Skin epidermis (tissue), 12 donors: ENCODE data around the gene CYLD.

Experiments used
- H3K27ac ChIP-seq, 21 experiments: fragments of 200-600 bp; sonication (generic) in 11 of 21; one replicate each; pipeline ENCODE4 v1.5.0; 2020; ENCODE audit warnings: mild to moderate bottlenecking in 3 of 21, inconsistent platforms in 2 of 21, moderate library complexity in 2 of 21
- H3K4me3 ChIP-seq, 7 experiments: fragments of 200-600 bp; sonication (generic) in 2 of 7; one replicate each; pipeline ENCODE4 v1.5.0; 2020; ENCODE audit warnings: inconsistent platforms in 2 of 7, mild to moderate bottlenecking in 2 of 7, moderate library complexity in 1 of 7

The CYLD gene

GRCh38 chr16:50809561-50809960 lies 67.7 kb downstream of the CYLD start:
- Histone ChIP-seq H3K27ac (no peak overlapping the region), H3K4me3 (no peak overlapping the region)

- no peak overlapping the region for H3K4me3 ChIP-seq
Observed at GRCh38 chr16:50810241-50810965, 68.5 kb downstream of the CYLD start.

GRCh38 chr16:50812046-50812445 lies 70.2 kb downstream of the CYLD start:
- Histone ChIP-seq H3K27ac (no peak overlapping the region), H3K4me3 (no peak overlapping the region)

More at GRCh38 chr16:50810241-50810965, 68.5 kb downstream of the CYLD start:
- no peak overlapping the region for H3K27ac ChIP-seq

DNA sequence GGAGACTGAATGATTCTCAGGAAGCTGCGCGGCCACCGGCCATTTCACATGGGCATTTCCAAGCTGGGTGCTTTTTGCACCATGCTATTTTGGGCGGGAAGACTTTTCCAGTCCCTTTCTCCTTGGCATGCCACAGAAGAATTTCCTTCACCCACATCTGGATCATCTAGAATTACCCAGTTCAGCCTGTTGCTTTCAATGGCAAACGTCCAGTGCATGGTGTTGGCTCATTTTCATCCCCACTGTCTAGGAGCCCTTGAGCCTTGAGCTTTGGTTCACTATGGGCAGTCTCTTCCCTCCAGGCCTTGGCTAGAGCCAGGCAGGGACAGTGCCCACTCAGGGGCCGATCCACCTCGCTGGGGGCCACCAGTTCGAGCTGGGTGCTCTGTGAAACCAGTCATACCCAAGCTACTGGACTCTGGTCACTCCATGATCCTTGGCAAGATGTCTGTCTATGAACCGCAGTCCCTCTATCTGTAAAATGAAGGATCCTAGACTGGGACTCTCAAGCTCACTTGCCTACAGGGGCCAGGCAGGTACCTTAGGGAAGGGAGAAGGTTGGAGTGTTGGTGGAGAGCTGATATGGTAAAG lies 71.1 kb downstream of the CYLD start:
- Histone ChIP-seq H3K4me3 (no peak overlapping the region), H3K27ac (no peak overlapping the region)

DNA sequence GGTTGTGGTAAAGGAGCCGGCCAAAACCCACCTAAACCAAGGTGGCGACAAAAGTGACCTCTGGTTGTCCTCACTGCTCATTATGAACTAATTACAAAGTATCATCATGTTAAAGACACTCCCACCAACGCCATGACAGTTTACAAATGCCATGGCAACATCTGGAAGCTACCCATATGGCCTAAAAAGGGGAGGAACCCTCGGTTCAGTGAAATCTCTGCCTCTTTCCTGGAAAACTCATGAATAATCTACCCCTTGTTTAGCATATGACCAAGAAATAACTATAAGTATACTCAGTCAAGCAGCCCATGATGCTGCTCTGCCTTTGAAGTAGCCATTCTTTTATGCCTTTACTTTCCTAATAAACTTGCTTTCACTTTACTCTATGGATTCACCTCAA lies 72.2 kb downstream of the CYLD start:
- H3K4me3 ChIP-seq = no peak overlapping the region

GRCh38 chr16:50814541-50814940 lies 72.7 kb downstream of the CYLD start:
- Histone ChIP-seq H3K4me3 (no peak overlapping the region), H3K27ac (no peak overlapping the region)

More for the DNA sequence above, 72.2 kb downstream of the CYLD start:
- no peak overlapping the region for H3K27ac ChIP-seq

DNA sequence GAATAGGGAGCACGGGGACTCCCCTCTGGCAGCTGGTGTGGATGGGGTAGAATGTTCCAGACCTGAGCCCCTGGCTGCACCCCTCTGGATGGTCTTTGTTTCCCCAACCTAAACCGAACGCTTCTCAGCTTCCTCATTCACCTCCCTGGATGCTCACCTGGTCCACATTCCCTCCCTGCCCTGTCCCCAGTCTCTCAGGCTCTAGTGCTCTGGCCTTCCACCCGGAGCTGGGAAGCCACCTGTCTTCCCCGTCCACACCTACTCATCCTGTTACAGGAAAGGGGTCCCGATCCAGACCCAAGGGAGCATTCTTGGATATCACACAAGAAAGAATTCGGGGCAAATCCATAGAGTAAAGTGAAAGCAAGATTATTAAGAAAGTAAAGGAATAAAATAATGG lies 73.5 kb downstream of the CYLD start:
- H3K27ac ChIP-seq = no peak overlapping the region
- no peak overlapping the region for H3K4me3 ChIP-seq

DNA sequence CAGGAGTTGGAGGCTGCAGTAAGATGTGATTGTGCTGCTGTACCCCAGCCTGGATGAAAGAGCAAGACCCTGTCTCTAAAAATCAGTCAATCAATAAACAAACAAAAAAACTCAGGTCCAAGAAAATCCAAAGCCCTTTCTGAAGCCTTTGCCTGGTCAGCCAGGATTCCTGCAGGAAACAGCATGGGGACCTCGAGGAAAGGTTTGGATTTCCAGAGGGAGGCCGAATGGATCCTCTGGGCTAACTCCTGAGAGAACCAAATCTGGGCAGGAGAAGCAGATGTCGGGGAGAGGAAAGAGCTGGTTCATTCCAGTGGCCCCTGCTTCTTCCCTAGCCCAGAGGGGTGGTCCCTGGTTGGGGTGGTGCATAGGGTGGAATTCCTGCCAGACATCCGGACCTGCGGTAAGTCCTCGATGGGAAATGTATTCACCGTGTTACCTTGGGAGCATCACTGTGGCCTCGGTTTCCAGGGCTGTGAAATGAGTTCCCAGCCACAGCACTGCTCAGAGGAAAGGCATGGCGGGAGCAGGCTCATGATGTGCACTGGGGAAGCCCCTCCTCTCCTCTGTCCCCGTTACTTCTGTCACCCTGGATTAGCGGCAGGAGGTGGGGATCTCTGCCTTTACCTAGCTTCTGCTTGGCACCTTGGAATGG lies 75.1 kb downstream of the CYLD start:
- no peak overlapping the region for H3K27ac ChIP-seq
- H3K4me3 ChIP-seq = no peak overlapping the region

DNA sequence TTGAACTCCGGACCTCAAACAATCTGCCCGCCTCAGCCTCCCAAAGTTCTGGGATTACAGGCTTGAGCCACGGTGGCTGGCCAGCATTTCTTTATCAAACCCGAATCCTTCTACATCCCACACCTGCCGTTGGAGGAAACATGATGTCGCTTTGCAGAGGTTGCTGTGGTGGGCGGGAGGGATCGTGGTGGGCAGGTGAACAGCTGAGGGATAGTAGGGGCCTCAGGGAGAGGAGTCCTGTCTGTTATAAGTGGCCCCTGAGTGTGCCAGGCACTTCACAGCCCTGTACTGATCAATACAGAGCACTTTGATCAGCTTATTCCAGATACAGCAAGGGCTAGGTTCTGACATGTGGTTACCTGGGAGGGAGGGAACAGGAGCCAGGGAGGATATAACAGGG lies 76.5 kb downstream of the CYLD start:
- no peak overlapping the region for H3K4me3 ChIP-seq
- H3K27ac ChIP-seq = no peak overlapping the region

GRCh38 chr16:50819706-50820105 lies 77.8 kb downstream of the CYLD start:
- no peak overlapping the region for H3K4me3 ChIP-seq
- no peak overlapping the region for H3K27ac ChIP-seq

GRCh38 chr16:50820225-50820624 lies 78.3 kb downstream of the CYLD start:
- no peak overlapping the region for H3K27ac ChIP-seq
- H3K4me3 ChIP-seq = no peak overlapping the region

GRCh38 chr16:50821586-50821985 lies 79.7 kb downstream of the CYLD start:
- H3K27ac ChIP-seq = no peak overlapping the region

DNA sequence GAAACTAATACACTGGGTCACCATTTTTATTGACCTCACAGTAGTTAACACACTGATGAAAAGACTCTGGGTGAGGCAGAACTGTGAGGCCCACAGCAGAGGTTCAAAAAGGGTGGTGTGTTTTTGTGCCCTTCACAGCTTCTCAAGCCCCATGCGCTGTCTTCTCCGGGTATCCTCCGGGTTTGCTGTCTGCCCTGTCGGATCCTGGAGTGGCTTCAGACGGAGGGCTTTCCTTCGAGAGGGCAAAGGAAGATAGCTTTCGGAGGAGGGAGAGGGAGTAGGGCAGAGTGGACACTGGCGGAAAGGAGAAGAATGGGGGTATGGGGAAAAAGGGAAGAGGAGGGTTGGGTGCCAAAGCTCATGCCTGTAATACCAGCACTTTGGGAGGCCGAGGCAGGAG lies 80.8 kb downstream of the CYLD start:
- no peak overlapping the region for H3K27ac ChIP-seq
- no peak overlapping the region for H3K4me3 ChIP-seq

More at GRCh38 chr16:50821586-50821985, 79.7 kb downstream of the CYLD start:
- no peak overlapping the region for H3K4me3 ChIP-seq

DNA sequence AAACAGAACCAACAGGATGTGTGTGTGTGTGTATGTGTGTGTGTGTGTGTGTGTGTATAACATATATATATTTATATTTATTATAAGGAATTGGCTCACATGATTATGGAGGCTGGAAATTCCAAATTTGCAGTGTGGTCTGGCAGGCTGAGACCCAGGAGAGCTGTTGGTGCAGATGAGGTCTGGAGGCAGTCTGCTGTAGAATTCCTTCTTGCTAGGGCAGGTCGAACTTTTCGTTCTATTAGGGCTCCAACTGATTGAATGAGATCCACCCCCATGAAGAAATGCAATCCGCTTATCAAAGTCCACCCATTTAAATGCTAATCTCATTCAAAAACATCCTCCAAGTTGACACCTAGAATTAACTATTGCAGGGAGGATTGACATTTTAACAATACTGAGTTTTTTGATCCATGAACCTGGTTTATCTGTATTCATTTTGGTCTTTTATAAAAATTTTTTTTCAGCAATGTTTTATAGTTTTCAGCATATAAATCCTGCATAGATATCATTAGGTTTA lies 85.0 kb downstream of the CYLD start:
- Histone ChIP-seq H3K4me3 (no peak overlapping the region), H3K27ac (no peak overlapping the region)

- no peak overlapping the region for H3K27ac ChIP-seq
- H3K4me3 ChIP-seq = no peak overlapping the region
Observed at GRCh38 chr16:50828164-50828702, 86.3 kb downstream of the CYLD start.

- no peak overlapping the region for H3K4me3 ChIP-seq
- no peak overlapping the region for H3K27ac ChIP-seq
Observed at GRCh38 chr16:50830698-50831097, 88.8 kb downstream of the CYLD start.

DNA sequence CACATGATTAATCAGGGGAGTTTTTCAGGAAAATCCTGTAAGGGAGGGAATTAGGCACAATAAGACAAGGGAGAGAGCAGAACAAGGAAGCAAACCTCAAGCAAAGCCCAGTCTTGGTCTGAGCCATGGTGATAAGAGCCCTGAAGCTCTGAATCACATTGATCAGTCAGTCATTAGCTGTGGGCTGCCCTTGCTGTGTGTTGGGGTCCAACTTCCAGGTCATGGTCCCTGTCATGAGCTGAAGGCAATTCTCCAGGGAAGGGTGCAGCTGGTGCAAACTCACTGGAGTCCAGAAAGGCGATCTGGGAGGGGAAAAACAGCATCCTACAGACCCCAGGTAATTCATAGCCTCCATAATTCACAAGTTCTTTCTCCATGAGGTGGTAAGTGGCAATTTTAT lies 89.9 kb downstream of the CYLD start:
- Histone ChIP-seq H3K4me3 (no peak overlapping the region), H3K27ac (no peak overlapping the region)

- Histone ChIP-seq H3K27ac (no peak overlapping the region), H3K4me3 (no peak overlapping the region)
Observed at GRCh38 chr16:50833929-50834328, 92.0 kb downstream of the CYLD start.

DNA sequence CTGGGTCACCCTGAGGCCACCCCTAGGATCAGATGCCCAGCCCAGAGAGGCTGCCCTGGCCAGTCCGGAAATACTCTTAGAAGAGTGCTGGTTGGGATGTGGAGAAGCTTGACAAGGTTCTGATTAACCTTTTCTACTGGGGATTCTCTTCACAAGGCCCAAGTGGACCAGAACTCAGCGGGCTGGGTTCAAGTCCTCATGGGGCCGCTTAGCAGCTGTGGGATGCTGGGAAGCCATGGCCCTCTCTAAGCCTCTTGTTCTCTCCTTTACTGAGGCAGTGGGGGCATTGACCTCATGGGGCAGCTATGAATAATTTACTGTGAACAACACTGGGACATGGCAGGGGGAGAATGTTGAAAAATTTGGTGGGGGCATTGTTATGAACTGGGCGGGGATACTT lies 92.8 kb downstream of the CYLD start:
- H3K4me3 ChIP-seq = no peak overlapping the region
- no peak overlapping the region for H3K27ac ChIP-seq

DNA sequence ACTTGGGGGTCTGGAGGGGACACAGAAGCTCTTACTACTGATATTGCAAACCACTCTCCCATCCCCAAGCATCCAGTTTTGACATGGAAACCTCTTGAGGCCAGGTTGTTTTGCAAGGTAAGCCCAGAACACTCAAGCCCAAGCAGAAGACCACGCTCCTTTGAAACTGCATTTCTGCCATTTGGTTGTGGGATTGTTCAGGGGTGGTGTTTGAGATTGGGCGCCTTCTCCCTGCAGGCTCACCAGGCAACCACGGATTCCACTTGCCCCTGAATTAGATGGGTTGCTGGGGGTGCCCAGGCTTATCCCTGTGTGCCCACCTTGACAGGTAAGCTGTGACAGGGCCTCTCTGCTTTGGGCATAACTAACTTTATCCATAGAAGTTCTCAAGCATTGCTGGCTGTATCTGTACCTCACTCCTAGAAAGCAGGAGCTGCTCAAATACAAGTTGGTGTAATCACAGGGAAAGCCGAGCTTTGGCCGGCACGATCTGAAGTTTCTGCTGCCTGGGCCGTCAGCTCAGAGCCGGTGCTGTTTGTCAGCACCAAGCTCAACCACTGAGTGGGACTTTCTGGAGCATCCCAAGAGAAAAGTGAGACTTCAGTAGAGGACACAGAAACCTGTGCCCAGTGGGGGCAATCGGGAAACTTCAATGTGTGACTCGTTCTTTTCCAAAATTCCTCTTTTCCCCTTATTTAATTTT lies 93.6 kb downstream of the CYLD start:
- no peak overlapping the region for H3K27ac ChIP-seq
- H3K4me3 ChIP-seq = no peak overlapping the region
